ENCODE data around the gene MYL7. TPM values are rescaled to one million over a fixed set of nuclear protein-coding genes. Genes with fewer than 3 reads are reported as not detected.

Gene MYL7, protein sequence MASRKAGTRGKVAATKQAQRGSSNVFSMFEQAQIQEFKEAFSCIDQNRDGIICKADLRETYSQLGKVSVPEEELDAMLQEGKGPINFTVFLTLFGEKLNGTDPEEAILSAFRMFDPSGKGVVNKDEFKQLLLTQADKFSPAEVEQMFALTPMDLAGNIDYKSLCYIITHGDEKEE
- not detected in 2 replicates for total RNA-seq

DNA sequence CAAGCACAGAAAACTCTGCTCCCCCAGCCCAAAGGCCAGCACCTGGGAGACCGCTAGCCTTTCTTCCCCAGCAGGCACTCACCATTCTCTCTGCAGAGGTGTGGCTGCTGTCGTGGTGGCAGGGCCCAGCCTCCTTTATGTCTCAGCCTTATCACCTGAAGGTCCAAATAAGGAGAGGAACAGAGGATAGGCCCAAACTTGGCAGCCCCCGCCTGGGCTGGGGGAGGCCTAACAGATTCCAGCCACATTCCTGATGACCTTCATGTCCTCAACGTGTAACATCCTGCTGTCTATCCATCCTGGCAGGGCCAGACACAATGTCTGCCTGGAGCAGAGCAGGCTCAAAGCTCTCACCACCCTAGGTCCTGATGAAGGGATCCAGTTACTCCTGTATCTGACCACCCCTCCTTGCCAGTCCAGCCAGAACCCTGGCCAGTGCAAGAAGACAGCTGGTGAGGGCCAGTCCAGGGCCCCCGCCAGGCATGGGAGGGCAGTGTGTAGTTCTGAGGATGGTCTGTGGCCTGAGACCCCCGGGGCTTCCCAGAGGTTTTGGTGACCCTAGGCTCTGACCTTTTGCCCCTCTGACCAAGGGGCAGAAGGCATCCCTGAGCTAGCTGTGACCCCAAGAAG lies at the start of gene MYL7:
MYL7 (minus strand) TSS at position 112 of the 630 bp plus-strand sequence; CDS start at position 85, 27 bp downstream.

DNA sequence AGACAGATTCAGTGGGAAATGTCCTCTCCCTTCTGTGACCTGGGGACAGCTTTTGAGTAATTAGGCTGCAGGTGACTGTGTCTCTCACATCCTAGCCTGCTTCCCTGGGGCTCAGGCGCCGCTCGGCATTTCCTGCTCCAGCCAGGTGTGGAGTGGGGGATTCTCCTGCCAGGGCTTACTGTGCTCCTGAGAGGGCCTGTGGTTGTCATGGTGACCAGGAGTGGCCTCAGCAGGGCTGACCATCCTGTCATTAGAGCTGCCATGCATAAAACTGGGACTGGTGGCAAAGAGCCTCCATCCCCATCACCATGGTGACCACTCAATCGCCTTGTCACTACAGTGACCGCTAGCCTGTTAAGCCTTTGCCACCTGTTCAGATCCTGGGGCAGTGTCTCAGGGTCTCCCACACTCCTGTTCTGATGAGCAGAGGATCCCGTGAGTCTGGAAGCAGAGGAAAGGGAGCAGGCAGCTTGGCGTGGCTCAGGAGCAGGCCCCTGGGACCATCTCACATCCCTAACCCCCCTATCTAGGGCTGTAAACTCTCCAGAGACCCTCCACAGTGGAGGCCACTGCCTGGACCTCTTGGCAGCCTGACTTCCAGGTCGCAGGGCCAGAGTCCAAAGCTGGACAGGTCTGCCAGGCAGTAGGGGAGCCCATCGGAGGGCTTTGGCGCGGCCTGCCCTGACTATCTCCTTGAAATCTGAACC lies 48.3 kb upstream of the MYL7 start, which contains the start of gene GCK:
GCK (minus strand) TSS at position 154 of the 707 bp plus-strand sequence. CDS start 486 bp downstream, outside the sequence.

DNA sequence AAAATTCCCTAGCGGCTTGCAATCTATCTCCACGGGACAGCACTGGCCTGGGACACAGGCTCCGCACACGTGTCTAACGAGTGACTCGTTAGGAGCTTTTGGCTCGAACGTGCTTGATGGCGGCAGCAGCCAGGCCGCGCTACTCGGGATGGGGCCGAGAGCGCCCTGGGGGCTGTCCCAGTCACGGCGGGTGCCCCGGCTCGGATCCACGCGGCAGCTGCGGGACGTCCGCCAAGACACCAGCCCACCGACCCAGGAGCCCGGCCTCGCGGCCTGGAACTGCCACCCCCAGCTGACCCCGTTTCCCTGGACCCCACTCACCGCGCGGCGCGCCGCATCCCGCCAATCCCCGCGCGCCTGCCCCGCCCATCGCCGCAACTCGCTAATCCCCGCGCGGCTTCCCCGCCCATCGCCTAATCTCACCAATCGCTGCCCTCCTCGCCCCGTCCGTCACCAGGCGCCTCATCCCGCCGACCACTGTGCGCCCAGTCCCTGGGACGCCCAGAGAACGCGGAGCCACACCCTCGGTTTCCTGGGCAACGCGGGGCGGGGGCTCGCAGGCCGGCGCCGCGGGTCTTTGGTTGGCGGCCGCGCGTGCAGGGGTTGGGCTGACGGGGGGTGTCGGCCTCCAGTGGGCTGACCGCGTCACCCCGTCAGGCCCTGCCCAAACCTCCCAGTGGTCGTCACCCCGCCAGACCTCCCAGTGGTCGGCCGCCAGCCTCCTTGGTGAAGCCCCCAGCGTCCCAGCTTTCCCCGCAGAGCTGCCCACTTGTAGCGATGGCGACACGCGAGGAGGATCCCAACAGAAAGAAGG lies 17.7 kb downstream of the MYL7 start, which contains the start of gene POLD2:
POLD2 (minus strand) TSS at position 359 of the 814 bp plus-strand sequence. CDS start 1,495 bp downstream, outside the sequence.

DNA sequence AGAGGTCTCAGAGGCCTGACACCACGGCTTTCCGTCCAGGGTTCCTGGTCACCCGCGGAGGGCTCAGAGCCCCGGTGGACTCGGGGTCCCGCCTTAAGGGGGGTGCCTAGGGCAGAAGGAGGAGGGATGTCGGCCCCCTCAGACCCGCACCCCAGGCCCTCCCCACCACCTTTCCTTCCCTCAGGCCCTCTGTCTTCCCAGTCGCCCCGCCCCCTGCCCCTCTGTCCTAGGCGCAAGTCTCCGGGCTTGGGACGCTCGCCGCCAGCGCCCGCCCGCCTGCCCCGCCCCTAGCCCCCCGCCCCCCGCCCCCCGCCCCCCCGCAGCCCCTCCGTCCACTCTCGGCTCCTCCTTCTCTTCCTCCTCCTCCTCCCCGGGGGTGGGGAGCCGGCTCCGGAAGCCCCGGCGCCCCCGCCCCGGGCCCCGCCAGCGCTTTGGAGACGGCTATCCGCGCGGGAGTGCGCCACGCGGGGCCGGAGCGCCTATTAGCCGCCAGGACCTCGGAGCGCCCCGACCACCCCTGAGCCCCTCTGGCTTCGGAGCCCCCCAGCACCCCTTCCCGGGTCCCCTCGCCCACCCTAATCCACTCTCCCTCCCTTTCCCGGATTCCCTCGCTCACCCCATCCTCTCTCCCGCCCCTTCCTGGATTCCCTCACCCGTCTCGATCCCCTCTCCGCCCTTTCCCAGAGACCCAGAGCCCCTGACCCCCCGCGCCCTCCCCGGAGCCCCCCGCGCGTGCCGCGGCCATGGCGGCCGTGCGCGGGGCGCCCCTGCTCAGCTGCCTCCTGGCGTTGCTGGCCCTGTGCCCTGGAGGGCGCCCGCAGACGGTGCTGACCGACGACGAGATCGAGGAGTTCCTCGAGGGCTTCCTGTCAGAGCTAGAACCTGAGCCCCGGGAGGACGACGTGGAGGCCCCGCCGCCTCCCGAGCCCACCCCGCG lies 36.9 kb downstream of the MYL7 start, which contains the start of gene AEBP1:
AEBP1 (plus strand) TSS at position 423 of the 937 bp plus-strand sequence; CDS start at position 744, 321 bp downstream.

Other genes with a start within 250 kb of the MYL7 start
- gene URGCP, start 234.7 kb downstream of the MYL7 start, total RNA-seq = 27.6 and 31.6 TPM in 2 replicates
- gene UBE2D4, start 214.9 kb downstream of the MYL7 start, total RNA-seq = 5.4 and 17.8 TPM in 2 replicates
- gene SPDYE1, start 143.4 kb downstream of the MYL7 start, total RNA-seq = not detected in 2 replicates
- 136 and 219 TPM in 2 replicates for gene DBNL, start 96.6 kb downstream of the MYL7 start, total RNA-seq
- gene PGAM2, start 75.8 kb downstream of the MYL7 start, total RNA-seq = 0.56 TPM in 1 of 2 replicates, not detected in the other
- 10.9 and 20.0 TPM in 2 replicates for gene POLM, start 58.8 kb downstream of the MYL7 start, total RNA-seq
- gene AEBP1, start 37.0 kb downstream of the MYL7 start, total RNA-seq = 31.2 and 34.1 TPM in 2 replicates
- 61.2 and 146 TPM in 2 replicates for gene POLD2, start 17.8 kb downstream of the MYL7 start, total RNA-seq
- gene GCK, start 48.1 kb upstream of the MYL7 start, total RNA-seq = 0.38 and 0.85 TPM in 2 replicates
- 78.6 and 159 TPM in 2 replicates for gene YKT6, start 59.6 kb upstream of the MYL7 start, total RNA-seq
- gene CAMK2B, start 184.3 kb upstream of the MYL7 start, total RNA-seq = 0.19 and 0.28 TPM in 2 replicates